Peyer's patch (tissue), 4 donors: Measurements from ENCODE around the gene FRMD1. TPM values are rescaled to one million over a fixed set of nuclear protein-coding genes. Genes with fewer than 3 reads are reported as not detected.

Experiments used
- DNase-seq, 3 donors: peaks; one replicate each; pipeline ENCODE4 v3.0.0-alpha.2; 2017 to 2019
- H3K27ac ChIP-seq, 4 donors: fragments of 200-600 bp; sonication (generic); one replicate each; pipeline ENCODE4 v1.5.1; 2016 to 2019
- H3K27me3 ChIP-seq, 2 donors: fragments of 200-600 bp; sonication (generic); one replicate each; pipeline ENCODE4 v1.5.1; 2019
- H3K36me3 ChIP-seq, 3 donors: fragments of 200-600 bp; sonication (generic); one replicate each; pipeline ENCODE4 v1.5.1; 2016 to 2019
- H3K4me1 ChIP-seq, 4 donors: fragments of 200-600 bp; sonication (generic); one replicate each; pipeline ENCODE4 v1.5.1; 2016 to 2019
- H3K4me3 ChIP-seq, 4 donors: fragments of 200-600 bp; sonication (generic); 1 replicate in 3 of 4; 2 replicates in 1 of 4; pipeline ENCODE4 v1.5.1; 2016 to 2019; ENCODE audit warnings: mild to moderate bottlenecking in 1 of 4
- H3K9me3 ChIP-seq, 4 donors: fragments of 200-600 bp; sonication (generic); one replicate each; pipeline ENCODE4 v1.5.1; 2016 to 2019; ENCODE audit warnings: mild to moderate bottlenecking in 1 of 4
- POLR2A ChIP-seq, 2 donors: fragments of 450-650 bp; IDR thresholded peaks; one replicate each; pipeline ENCODE4 v1.5.1; 2017; ENCODE audit warnings: antibody characterized with exemption in 2 of 2, mild to moderate bottlenecking in 2 of 2, moderate library complexity in 2 of 2
- total RNA-seq, 4 donors: library from RNA; depleted of rRNA; stranded (reverse); fragments of >200 nt; gene quantifications; one replicate each; pipeline ENCODE4 v1.1.0, GENCODE V29; 2016
- TF ChIP-seq, protein P1 (sequence below), 6 experiments: fragments of 450-650 bp in 4 of 6; fragments of 200-600 bp in 2 of 6; sonication (generic) in 1 of 6; IDR thresholded peaks; one replicate each; pipeline ENCODE4 v1.5.1; 2017 to 2019; ENCODE audit warnings: antibody characterized with exemption in 6 of 6, mild to moderate bottlenecking in 3 of 6, moderate library complexity in 1 of 6

The FRMD1 gene
- total RNA-seq, 4 donors from 2014 or later: 1.7 to 28.7 (median 15.7) TPM

DNA sequence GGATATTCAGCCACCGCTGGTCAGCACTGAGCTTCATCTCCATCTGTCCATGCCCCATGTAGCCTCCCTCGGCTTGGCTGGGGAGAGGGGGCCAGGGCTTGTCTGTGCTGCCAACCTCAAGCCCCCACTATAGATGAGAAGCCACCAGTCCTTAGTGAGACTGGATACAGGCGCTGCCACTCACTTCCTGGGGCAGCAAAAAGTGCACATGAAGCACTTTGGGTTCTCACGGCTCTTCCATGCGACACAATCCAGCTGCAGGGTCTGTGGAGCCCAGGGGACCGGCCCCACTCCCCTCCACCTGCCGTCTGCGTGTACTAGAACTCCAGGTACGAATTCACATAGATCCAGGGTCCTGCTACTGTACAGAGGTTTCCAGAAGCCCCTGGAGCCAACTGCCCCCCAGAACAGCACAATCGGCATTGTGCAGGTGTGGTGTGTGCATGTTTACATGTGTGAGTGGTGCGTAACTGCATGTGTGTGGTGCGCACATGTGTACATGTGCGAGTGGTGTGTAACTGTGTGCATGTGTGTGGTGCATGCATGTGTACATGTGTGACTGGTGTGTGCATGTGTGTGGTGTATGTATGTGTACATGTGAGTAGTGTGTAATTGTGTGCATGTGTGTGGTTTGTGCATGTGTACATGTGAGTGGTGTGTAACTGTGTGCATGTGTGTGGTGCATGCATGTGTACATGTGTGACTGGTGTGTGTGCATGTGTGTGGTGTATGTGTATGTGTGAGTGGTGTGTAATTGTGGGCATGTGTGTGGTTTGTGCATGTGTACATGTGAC lies 4.9 kb downstream of the FRMD1 start:
- H3K27me3 ChIP-seq: no peaks in the 10 kb centered on the region
- H3K36me3 ChIP-seq: no peaks in the 10 kb centered on the region
- H3K9me3 ChIP-seq: no peaks in the 10 kb centered on the region
- no peak overlapping the region for H3K27ac ChIP-seq
- DNase-seq: no peak
- H3K4me1 ChIP-seq: peaks cover 0 to 8% (median 0%) of the 10 kb centered on the region in 4 donors
- TF ChIP-seq POLR2A (IDR thresholded peaks at IDR 0.05): no peak
- TF ChIP-seq, protein P1, sequence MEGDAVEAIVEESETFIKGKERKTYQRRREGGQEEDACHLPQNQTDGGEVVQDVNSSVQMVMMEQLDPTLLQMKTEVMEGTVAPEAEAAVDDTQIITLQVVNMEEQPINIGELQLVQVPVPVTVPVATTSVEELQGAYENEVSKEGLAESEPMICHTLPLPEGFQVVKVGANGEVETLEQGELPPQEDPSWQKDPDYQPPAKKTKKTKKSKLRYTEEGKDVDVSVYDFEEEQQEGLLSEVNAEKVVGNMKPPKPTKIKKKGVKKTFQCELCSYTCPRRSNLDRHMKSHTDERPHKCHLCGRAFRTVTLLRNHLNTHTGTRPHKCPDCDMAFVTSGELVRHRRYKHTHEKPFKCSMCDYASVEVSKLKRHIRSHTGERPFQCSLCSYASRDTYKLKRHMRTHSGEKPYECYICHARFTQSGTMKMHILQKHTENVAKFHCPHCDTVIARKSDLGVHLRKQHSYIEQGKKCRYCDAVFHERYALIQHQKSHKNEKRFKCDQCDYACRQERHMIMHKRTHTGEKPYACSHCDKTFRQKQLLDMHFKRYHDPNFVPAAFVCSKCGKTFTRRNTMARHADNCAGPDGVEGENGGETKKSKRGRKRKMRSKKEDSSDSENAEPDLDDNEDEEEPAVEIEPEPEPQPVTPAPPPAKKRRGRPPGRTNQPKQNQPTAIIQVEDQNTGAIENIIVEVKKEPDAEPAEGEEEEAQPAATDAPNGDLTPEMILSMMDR (IDR thresholded peaks at IDR 0.05): no peak
- H3K4me3 ChIP-seq: no peak overlapping the region

DNA sequence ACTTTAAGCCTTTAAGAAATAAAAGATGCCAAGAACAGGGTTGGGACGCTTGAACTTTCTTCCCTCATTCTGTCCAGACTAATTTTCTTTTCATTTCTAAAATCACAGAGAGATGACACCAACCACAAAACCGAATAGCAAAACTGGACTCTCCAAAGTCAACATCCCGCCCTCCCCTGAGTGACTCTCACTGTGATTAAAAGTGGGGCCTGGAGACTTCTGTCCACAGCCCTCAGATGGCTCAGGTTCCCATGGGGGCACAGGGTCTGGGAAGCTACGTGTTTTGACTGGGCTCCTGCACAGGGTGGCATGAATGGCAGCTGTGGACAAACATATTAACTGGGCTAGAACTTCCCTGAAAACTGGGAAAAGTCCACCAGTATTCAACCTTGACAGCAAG lies 6.3 kb downstream of the FRMD1 start:
- H3K27me3 ChIP-seq: no peaks in the 10 kb centered on the region
- H3K9me3 ChIP-seq: no peaks in the 10 kb centered on the region
- no peak overlapping the region for H3K27ac ChIP-seq
- TF ChIP-seq, protein P1 (IDR thresholded peaks at IDR 0.05): no peak
- TF ChIP-seq POLR2A (IDR thresholded peaks at IDR 0.05): no peak
- DNase-seq: no peak
- no peaks in the 10 kb centered on the region for H3K4me1 ChIP-seq
- no peaks in the 10 kb centered on the region for H3K36me3 ChIP-seq
- H3K4me3 ChIP-seq: no peak overlapping the region

DNA sequence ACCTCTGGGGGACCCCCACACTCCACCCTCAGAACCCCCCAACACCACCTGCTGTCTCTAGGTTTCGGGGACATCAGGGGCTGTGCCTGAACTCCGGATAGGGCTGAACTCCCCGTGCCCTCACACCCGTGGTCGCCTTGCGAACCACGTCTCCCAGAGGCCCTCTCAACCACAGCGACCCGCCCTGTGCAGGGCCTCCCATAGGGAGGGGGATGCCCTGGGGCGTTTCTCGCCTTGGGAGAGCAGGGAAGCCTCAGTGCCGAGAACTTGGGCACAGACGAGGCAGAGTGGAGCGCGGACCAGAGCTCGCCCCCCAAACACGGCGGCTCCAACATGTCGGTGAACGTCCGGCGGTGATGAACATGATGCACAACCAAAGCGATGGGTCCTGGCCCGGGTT lies 6.8 kb downstream of the FRMD1 start:
- no peaks in the 10 kb centered on the region for H3K36me3 ChIP-seq
- H3K27me3 ChIP-seq: no peaks in the 10 kb centered on the region
- H3K27ac ChIP-seq: no peak overlapping the region
- H3K9me3 ChIP-seq: no peaks in the 10 kb centered on the region
- H3K4me1 ChIP-seq: no peaks in the 10 kb centered on the region
- H3K4me3 ChIP-seq: no peak overlapping the region
- no peak for TF ChIP-seq POLR2A (IDR thresholded peaks at IDR 0.05)
- TF ChIP-seq, protein P1 (IDR thresholded peaks at IDR 0.05): no peak
- DNase-seq: no peak

DNA sequence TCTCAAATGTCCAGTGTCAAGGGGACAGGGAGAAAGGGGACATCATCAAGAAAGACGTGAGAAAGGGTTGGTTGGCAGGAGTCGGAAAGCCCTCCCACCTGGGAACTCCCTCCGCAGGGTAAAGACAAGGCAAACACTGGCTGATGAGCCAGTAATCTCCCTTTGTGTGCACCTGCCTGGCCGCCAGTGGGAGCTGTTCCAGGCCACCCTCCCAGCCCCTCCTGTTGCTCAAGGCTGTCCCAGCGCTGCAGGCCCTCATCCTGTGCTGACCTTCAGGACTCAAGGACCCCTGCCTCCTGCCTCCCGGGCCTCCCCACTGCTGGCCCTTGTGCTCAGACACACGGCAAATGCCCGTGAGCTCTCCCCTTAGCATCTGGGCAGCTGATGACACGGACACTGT lies 7.4 kb downstream of the FRMD1 start:
- no peak overlapping the region for H3K27ac ChIP-seq
- no peak overlapping the region for H3K4me3 ChIP-seq
- no peaks in the 10 kb centered on the region for H3K4me1 ChIP-seq
- no peaks in the 10 kb centered on the region for H3K36me3 ChIP-seq
- peak in 1 of 3 donors; percentile 50 for DNase-seq
- TF ChIP-seq, protein P1 (IDR thresholded peaks at IDR 0.05): peak in 4 of 6 experiments; percentile 7 to 41 (median 14)
- TF ChIP-seq POLR2A (IDR thresholded peaks at IDR 0.05): no peak
- H3K9me3 ChIP-seq: no peaks in the 10 kb centered on the region
- H3K27me3 ChIP-seq: no peaks in the 10 kb centered on the region

DNA sequence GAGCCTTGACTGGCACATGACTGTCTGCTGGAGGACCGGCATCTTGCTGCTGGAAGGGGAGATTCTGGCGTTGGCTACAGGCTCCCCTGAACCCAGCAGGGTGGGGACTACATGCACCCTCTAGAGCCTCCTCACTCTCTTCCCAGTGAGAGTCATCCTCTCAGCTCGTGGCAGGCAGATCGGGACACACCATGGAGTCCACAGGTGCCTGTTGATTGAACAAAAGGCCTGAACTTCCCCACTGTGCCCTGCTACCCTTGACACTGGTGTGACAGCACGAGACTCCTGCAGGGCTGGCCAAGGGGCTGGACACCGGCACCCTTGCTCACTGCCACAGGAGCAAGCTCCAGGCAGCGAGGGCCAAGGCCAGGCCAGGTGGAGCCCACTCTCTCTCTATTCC lies 8.2 kb downstream of the FRMD1 start:
- Histone ChIP-seq H3K4me3 (no peak overlapping the region), H3K27me3 (no peaks in the 10 kb centered on the region), H3K9me3 (no peaks in the 10 kb centered on the region), H3K36me3 (no peaks in the 10 kb centered on the region), H3K4me1 (no peaks in the 10 kb centered on the region), H3K27ac (no peak overlapping the region)
- no peak for DNase-seq
- TF ChIP-seq, protein P1 (IDR thresholded peaks at IDR 0.05): no peak
- no peak for TF ChIP-seq POLR2A (IDR thresholded peaks at IDR 0.05)
